Type B pancreatic cell (in vitro differentiated cells): ENCODE results near the gene FILIP1L. TPM values are rescaled to one million over a fixed set of nuclear protein-coding genes. Genes with fewer than 3 reads are reported as not detected.

Experiments
- DNase-seq: peaks from one replicate; pipeline ENCODE4 v3.0.0; 2021; ENCODE audit warnings: mixed read lengths; ENCODE audit not compliant: unreplicated experiment; ENCODE audit errors: extremely low spot score
- H3K27ac Mint-ChIP-seq: 2 replicates; pipeline ENCODE4 v1.8.0; 2021; ENCODE audit warnings: mild to moderate bottlenecking, mixed read lengths
- H3K27me3 Mint-ChIP-seq: 2 replicates; pipeline ENCODE4 v1.8.0; 2021; ENCODE audit warnings: mixed read lengths
- H3K36me3 Mint-ChIP-seq: 2 replicates; pipeline ENCODE4 v1.8.0; 2021; ENCODE audit warnings: mixed read lengths
- H3K4me1 Mint-ChIP-seq: one replicate; pipeline ENCODE4 v1.8.0; 2021; ENCODE audit warnings: mixed read lengths; ENCODE audit not compliant: unreplicated experiment
- H3K4me3 Mint-ChIP-seq: 2 replicates; pipeline ENCODE4 v1.8.0; 2021; ENCODE audit warnings: mild to moderate bottlenecking, mixed read lengths
- H3K9me3 Mint-ChIP-seq: 2 replicates; pipeline ENCODE4 v1.8.0; 2021; ENCODE audit warnings: mixed read lengths
- total RNA-seq: library from RNA; stranded (reverse); gene quantifications from 2 replicates; pipeline ENCODE4 v1.2.1, GENCODE V29; 2021; ENCODE audit warnings: low replicate concordance
- TF ChIP-seq, protein P1 (sequence below): fragments of 200-600 bp; sonication (generic); conservative IDR thresholded peaks from 2 replicates; pipeline ENCODE4 v1.5.0; 2021; ENCODE audit warnings: antibody characterized with exemption, mild to moderate bottlenecking

FILIP1L gene
- total RNA-seq, 1 donor from 2014 or later: 30.6 TPM

DNA sequence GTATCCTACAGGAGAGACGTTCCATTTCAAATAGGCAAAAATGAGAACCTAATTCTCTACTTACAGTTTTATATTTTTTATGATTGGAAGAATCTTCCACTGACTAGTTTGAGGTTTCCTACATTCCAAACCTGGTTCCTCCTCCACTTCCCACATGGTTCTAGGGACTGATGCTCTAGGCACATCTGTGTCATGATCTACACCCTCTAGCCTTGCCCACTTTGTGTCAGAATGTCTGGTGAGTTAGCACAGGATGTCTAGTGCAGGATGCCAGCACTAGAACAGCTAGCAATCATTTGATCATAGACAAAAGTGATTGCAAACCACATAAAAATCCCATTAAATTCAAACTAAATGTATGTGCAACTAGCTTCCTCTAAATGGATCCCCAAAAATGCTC lies 26.7 kb upstream of the FILIP1L start:
- TF ChIP-seq, protein P1, sequence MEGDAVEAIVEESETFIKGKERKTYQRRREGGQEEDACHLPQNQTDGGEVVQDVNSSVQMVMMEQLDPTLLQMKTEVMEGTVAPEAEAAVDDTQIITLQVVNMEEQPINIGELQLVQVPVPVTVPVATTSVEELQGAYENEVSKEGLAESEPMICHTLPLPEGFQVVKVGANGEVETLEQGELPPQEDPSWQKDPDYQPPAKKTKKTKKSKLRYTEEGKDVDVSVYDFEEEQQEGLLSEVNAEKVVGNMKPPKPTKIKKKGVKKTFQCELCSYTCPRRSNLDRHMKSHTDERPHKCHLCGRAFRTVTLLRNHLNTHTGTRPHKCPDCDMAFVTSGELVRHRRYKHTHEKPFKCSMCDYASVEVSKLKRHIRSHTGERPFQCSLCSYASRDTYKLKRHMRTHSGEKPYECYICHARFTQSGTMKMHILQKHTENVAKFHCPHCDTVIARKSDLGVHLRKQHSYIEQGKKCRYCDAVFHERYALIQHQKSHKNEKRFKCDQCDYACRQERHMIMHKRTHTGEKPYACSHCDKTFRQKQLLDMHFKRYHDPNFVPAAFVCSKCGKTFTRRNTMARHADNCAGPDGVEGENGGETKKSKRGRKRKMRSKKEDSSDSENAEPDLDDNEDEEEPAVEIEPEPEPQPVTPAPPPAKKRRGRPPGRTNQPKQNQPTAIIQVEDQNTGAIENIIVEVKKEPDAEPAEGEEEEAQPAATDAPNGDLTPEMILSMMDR: no peak

DNA sequence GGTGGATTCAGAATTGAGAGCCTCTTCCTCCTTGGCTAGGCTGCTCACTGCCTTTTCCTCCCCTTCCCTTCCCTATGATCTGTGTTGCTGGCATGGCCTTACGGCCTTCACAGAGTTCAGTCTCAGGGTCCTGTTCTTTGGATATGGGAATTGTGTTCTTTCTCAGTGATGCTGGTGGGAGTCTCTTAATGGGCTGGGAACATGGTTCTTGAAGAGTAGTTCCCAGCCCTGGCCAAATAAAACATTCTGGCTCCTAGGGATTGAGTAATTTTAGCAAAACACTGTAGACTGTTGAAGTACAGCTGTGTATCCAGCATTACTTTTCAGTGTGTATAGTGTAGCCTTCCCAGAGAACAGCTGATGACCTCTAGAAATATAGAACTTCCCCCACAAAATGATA lies 22.6 kb upstream of the FILIP1L start:
- DNase-seq: no peak
- Mint-ChIP-seq H3K9me3 (no peaks in the 10 kb centered on the region), H3K27me3 (no peaks in the 10 kb centered on the region), H3K27ac (no peak overlapping the region), H3K36me3 (peaks cover 4% of the 10 kb centered on the region), H3K4me1 (peaks cover 6% of the 10 kb centered on the region), H3K4me3 (no peak overlapping the region)
- TF ChIP-seq, protein P1: no peak

More for the DNA sequence above, 26.7 kb upstream of the FILIP1L start:
- peaks cover 6% of the 10 kb centered on the region for H3K4me1 Mint-ChIP-seq
- DNase-seq: no peak
- H3K36me3 Mint-ChIP-seq: peaks cover 16% of the 10 kb centered on the region
- peaks cover 5% of the 10 kb centered on the region for H3K9me3 Mint-ChIP-seq
- H3K27me3 Mint-ChIP-seq: no peaks in the 10 kb centered on the region
- H3K4me3 Mint-ChIP-seq: no peak overlapping the region
- H3K27ac Mint-ChIP-seq: no peak overlapping the region

DNA sequence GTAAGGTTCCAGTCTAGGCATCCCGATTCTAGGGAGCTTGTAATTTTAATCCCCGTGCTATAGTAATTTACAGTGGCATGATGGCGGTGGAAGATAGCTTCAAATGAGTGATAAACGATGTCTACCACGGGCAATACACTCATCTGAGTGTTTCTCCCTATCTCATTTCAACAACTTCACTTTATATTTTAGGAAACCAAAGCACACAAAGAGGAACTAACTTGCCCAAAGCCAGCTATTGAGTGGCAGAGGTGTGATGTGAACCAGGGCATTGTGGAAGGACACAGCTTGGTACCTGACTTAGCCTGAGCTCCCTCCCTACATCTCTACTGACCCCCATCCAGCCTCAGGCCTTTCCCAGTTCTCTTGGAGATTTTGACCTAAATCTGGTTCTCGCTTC lies 16.9 kb upstream of the FILIP1L start:
- no peak for DNase-seq
- H3K27me3 Mint-ChIP-seq: no peaks in the 10 kb centered on the region
- no peaks in the 10 kb centered on the region for H3K9me3 Mint-ChIP-seq
- TF ChIP-seq, protein P1: no peak
- H3K36me3 Mint-ChIP-seq: no peaks in the 10 kb centered on the region
- H3K27ac Mint-ChIP-seq: no peak overlapping the region
- no peak overlapping the region for H3K4me3 Mint-ChIP-seq
- peaks cover 10% of the 10 kb centered on the region for H3K4me1 Mint-ChIP-seq

DNA sequence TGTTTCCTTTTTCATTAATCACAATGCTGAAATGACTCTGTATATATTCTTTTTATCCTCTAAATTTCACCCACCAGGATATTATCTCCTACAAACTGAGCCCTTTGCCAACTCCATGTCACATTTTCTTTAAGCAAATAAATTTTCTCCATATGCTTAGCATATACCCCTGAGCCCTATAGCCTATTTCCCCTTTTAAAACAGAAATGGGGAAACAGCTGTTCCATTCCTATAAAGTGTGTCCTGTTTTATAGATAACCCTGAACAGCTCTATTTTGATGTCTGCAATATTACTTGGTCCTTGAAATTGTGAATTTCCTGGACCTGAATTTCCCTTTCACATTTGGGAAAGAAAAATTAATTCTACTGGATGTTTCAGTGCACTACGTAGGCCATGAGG lies 15.6 kb upstream of the FILIP1L start:
- Mint-ChIP-seq H3K36me3 (no peaks in the 10 kb centered on the region), H3K4me3 (no peak overlapping the region), H3K9me3 (no peaks in the 10 kb centered on the region), H3K4me1 (peaks cover 18% of the 10 kb centered on the region), H3K27ac (no peak overlapping the region), H3K27me3 (no peaks in the 10 kb centered on the region)
- no peak for DNase-seq
- TF ChIP-seq, protein P1: no peak

DNA sequence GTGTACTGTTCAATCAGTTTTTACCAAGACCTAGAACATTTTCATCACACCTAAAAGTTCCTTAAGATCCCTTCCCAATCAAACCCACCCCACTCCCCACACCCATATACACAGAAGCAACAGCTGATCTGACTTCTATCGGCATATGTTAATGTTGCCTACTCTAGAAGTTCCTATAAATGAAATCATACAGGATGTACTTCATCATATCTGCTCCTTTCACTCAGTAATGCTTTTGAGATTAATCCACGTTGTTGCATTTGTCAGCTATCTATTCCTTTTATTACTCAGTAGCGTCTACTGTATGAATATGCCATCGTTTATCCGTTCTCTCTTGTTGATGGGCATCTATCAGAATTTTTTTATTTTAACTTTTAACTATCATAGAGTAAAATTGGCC lies 14.3 kb upstream of the FILIP1L start:
- H3K27me3 Mint-ChIP-seq: no peaks in the 10 kb centered on the region
- H3K4me1 Mint-ChIP-seq: peaks cover 27% of the 10 kb centered on the region
- DNase-seq: no peak
- H3K36me3 Mint-ChIP-seq: no peaks in the 10 kb centered on the region
- H3K4me3 Mint-ChIP-seq: no peak overlapping the region
- no peak overlapping the region for H3K27ac Mint-ChIP-seq
- TF ChIP-seq, protein P1: no peak
- no peaks in the 10 kb centered on the region for H3K9me3 Mint-ChIP-seq

DNA sequence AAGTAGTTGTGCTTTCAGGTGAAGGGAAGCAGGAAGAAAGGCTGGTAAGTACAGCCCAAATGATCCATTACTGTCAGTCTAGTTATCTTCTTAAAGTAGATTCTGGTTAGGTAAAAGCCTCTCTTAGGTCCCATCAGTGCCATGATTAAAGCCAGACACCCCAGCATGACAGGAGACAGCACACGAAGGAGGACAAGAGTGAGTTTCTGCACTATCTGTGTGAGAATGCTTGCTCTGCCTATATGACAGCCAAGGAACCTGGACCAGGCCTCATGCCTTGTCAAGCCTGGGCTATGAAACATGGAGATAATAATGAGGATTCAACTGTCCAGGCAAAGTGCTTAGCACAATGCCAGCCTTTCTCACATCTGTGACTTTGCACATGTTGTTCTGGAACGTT lies 13.5 kb upstream of the FILIP1L start:
- Mint-ChIP-seq H3K4me1 (peaks cover 30% of the 10 kb centered on the region), H3K27ac (no peak overlapping the region), H3K27me3 (no peaks in the 10 kb centered on the region), H3K9me3 (no peaks in the 10 kb centered on the region), H3K36me3 (no peaks in the 10 kb centered on the region), H3K4me3 (no peak overlapping the region)
- DNase-seq: no peak
- TF ChIP-seq, protein P1: no peak
